Measurements from ENCODE around the gene TMEM101. TPM values are rescaled to one million over a fixed set of nuclear protein-coding genes. Genes with fewer than 3 reads are reported as not detected.

Gene TMEM101
- total and polyA plus RNA-seq, 2 experiments from 2014 or later = 25.0 to 45.4 TPM

GRCh38 chr17:43994272-43995149, 20.3 kb downstream of the TMEM101 start:
- WGBS, 2 experiments (ENCODE audit: low coverage in 1 of 2, low lambda C conversion rate in 2 of 2, missing lambda C conversion rate in 2 of 2) = 8 to 11% methylated on average over 46 of the region's 52 CpGs
- Histone ChIP-seq H2AFZ (peak overlapping the region; percentile 86), H3K79me2 (ENCODE audit: insufficient read depth) (no peaks in the 10 kb centered on the region), H3K27me3 (replicated peaks; ENCODE audit: insufficient read depth) (no peaks in the 10 kb centered on the region), H3K27ac (no peak overlapping the region), H3K9ac (peak overlapping the region; percentile 62), H3K4me2 (ENCODE audit: unreplicated experiment) (peak overlapping the region; percentile 79), H3K9me3 (ENCODE audit: low read depth) (no peaks in the 10 kb centered on the region), H3F3A (ENCODE audit: insufficient read depth) (peaks cover 12% of the 10 kb centered on the region), H3K4me3 (peak overlapping the region; percentile 67), H3K36me3 (ENCODE audit: low read depth) (no peaks in the 10 kb centered on the region), H4K20me1 (ENCODE audit: insufficient read depth) (no peaks in the 10 kb centered on the region), H3K9me2 (ENCODE audit: insufficient read depth) (no peaks in the 10 kb centered on the region), H3K4me1 (ENCODE audit: insufficient read depth) (peaks cover 6% of the 10 kb centered on the region; the same call in 1 of the 2 replicates)
- in situ Hi-C loops (cut with MboI) = no loop called here
- DNase-seq = peak; percentile 82
- TF ChIP-seq EZH2phosphoT487 (IDR thresholded peaks at IDR 0.05; ENCODE audit: insufficient read depth, low read depth) (no peak), EZH2 (IDR thresholded peaks at IDR 0.05; ENCODE audit: insufficient read depth, poor library complexity, severe bottlenecking) (no peak)

GRCh38 chr17:43992641-43993040, 22.1 kb downstream of the TMEM101 start:
- TF ChIP-seq EZH2phosphoT487 (IDR thresholded peaks at IDR 0.05; ENCODE audit: insufficient read depth, low read depth) = no peak
- TF ChIP-seq EZH2 (IDR thresholded peaks at IDR 0.05; ENCODE audit: insufficient read depth, poor library complexity, severe bottlenecking) = no peak
- Histone ChIP-seq H2AFZ (no peak overlapping the region), H3K9ac (no peak overlapping the region), H4K20me1 (ENCODE audit: insufficient read depth) (no peaks in the 10 kb centered on the region), H3K36me3 (ENCODE audit: low read depth) (no peaks in the 10 kb centered on the region), H3K27ac (no peak overlapping the region), H3K79me2 (ENCODE audit: insufficient read depth) (no peaks in the 10 kb centered on the region), H3K9me2 (ENCODE audit: insufficient read depth) (no peaks in the 10 kb centered on the region), H3K4me1 (ENCODE audit: insufficient read depth) (no peaks in the 10 kb centered on the region), H3F3A (ENCODE audit: insufficient read depth) (no peaks in the 10 kb centered on the region), H3K9me3 (ENCODE audit: low read depth) (no peaks in the 10 kb centered on the region), H3K4me2 (ENCODE audit: unreplicated experiment) (no peak overlapping the region), H3K4me3 (no peak overlapping the region), H3K27me3 (replicated peaks; ENCODE audit: insufficient read depth) (no peaks in the 10 kb centered on the region)
- DNase-seq = no peak
- WGBS, 2 experiments (ENCODE audit: low coverage in 1 of 2, low lambda C conversion rate in 2 of 2, missing lambda C conversion rate in 2 of 2) = 93% methylated on average over 14 of the region's 14 CpGs
- in situ Hi-C loops (cut with MboI) = no loop called here

GRCh38 chr17:43988301-43988700, 26.5 kb downstream of the TMEM101 start:
- in situ Hi-C loops (cut with MboI) = no loop called here
- no peaks in the 10 kb centered on the region for H3K36me3 ChIP-seq (ENCODE audit: low read depth)
- no peaks in the 10 kb centered on the region for H3K9me2 ChIP-seq (ENCODE audit: insufficient read depth)
- no peaks in the 10 kb centered on the region for H3K4me1 ChIP-seq (ENCODE audit: insufficient read depth)
- no peaks in the 10 kb centered on the region for H3K9me3 ChIP-seq (ENCODE audit: low read depth)
- H3K4me3 ChIP-seq = no peak overlapping the region
- DNase-seq = no peak
- no peak overlapping the region for H3K9ac ChIP-seq
- peaks cover 26% of the 10 kb centered on the region for H3K27me3 ChIP-seq (replicated peaks; ENCODE audit: insufficient read depth)
- H3K4me2 ChIP-seq (ENCODE audit: unreplicated experiment) = no peak overlapping the region
- H4K20me1 ChIP-seq (ENCODE audit: insufficient read depth) = no peaks in the 10 kb centered on the region
- H3K27ac ChIP-seq = no peak overlapping the region
- H3F3A ChIP-seq (ENCODE audit: insufficient read depth) = no peaks in the 10 kb centered on the region
- WGBS, 2 experiments (ENCODE audit: low coverage in 1 of 2, low lambda C conversion rate in 2 of 2, missing lambda C conversion rate in 2 of 2) = 34 to 43% methylated on average over 9 of the region's 9 CpGs
- H2AFZ ChIP-seq = no peak overlapping the region
- no peaks in the 10 kb centered on the region for H3K79me2 ChIP-seq (ENCODE audit: insufficient read depth)
- no peak for TF ChIP-seq EZH2 (IDR thresholded peaks at IDR 0.05; ENCODE audit: insufficient read depth, poor library complexity, severe bottlenecking)
- no peak for TF ChIP-seq EZH2phosphoT487 (IDR thresholded peaks at IDR 0.05; ENCODE audit: insufficient read depth, low read depth)

GRCh38 chr17:43987131-43988021, 27.4 kb downstream of the TMEM101 start:
- Histone ChIP-seq H4K20me1 (ENCODE audit: insufficient read depth) (no peaks in the 10 kb centered on the region), H3K9me3 (ENCODE audit: low read depth) (no peaks in the 10 kb centered on the region), H3K9ac (no peak overlapping the region), H3K79me2 (ENCODE audit: insufficient read depth) (no peaks in the 10 kb centered on the region), H3K4me3 (no peak overlapping the region), H3K4me1 (ENCODE audit: insufficient read depth) (no peaks in the 10 kb centered on the region), H3K27ac (no peak overlapping the region), H2AFZ (no peak overlapping the region), H3K36me3 (ENCODE audit: low read depth) (no peaks in the 10 kb centered on the region), H3K4me2 (ENCODE audit: unreplicated experiment) (no peak overlapping the region), H3K9me2 (ENCODE audit: insufficient read depth) (no peaks in the 10 kb centered on the region), H3F3A (ENCODE audit: insufficient read depth) (no peaks in the 10 kb centered on the region), H3K27me3 (replicated peaks; ENCODE audit: insufficient read depth) (peaks cover 34% of the 10 kb centered on the region)
- in situ Hi-C loops (cut with MboI) = no loop called here
- DNase-seq = no peak
- TF ChIP-seq EZH2phosphoT487 (IDR thresholded peaks at IDR 0.05; ENCODE audit: insufficient read depth, low read depth) = no peak
- no peak for TF ChIP-seq EZH2 (IDR thresholded peaks at IDR 0.05; ENCODE audit: insufficient read depth, poor library complexity, severe bottlenecking)
- WGBS, 2 experiments (ENCODE audit: low coverage in 1 of 2, low lambda C conversion rate in 2 of 2, missing lambda C conversion rate in 2 of 2) = 68 to 70% methylated on average over 12 of the region's 12 CpGs
